HG03432 (cell line): ENCODE measurements around the gene LGR5.
"Not testable (repeated sequence)": the region's sequence is repeated elsewhere in the genome, so short reads cannot be mapped to it uniquely, and the experiment has no call there.

Experiments
- ATAC-seq: cut with Tn5 transposase; IDR thresholded peaks from one replicate; pipeline ENCODE4 v1.9.1; 2021; ENCODE audit warnings: mild to moderate bottlenecking, moderate library complexity; ENCODE audit not compliant: unreplicated experiment

Gene LGR5

DNA sequence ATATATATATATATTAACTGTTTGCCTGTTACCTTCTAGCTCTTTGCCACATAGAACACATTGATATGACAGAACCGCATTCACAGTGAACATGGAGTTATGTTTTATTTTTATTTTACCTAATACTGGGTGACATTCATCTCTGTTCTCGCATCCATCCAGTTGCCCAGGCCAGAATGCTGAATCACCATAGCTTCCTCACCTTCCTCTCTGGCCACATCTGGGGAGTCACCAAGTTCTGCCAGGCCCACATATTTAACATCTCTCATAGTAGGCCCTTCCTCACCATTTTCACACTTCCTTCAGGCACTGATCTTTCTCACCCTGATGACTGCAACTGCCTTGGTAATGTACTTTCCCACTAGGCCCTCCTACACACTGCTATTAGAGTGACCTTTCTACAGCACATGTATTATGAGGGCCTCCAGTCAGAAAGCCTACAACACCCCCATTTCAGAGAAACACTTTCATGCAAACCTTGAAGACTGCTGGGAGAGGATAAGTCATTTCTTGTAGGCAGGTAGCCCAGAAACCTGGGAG lies 106.8 kb downstream of the LGR5 start:
- no peak for ATAC-seq

DNA sequence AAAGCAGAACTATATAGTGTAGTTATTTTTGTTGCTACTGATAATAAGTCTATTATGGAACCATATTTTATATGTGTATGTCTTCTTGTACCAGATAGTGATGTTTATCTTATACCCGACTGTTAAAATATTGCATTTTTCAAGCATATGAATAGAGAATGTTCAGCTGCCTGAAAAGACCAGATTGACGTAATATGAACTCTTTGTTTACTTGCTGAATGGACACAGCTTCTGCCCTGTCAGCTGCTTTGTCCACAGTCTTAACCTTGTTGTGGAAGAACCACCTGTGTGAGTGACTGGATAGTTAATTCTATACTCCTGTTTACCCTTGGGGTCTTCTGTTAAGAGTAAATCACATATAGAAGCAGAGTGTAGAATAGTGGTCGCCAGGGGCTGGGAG lies 109.3 kb downstream of the LGR5 start:
- ATAC-seq: no peak

DNA sequence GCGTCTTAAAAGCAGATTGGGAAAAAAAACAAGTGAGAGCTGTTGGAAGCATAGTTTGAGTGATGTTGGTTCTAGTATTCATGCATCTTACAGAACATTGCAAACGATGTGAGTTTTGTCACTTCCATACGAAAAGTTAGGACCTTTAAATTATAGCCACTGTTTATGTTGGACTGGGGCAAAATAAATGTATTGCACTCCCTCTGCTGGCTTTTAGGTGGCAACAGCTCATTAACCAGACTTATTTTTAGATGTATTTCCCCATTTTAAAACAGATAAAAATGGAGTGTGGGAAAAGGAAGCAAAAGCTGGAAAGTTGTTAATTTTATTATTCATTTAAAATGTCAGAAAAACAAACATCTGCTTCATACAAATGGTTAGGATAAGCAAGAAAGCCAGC lies 111.9 kb downstream of the LGR5 start:
- no peak for ATAC-seq

DNA sequence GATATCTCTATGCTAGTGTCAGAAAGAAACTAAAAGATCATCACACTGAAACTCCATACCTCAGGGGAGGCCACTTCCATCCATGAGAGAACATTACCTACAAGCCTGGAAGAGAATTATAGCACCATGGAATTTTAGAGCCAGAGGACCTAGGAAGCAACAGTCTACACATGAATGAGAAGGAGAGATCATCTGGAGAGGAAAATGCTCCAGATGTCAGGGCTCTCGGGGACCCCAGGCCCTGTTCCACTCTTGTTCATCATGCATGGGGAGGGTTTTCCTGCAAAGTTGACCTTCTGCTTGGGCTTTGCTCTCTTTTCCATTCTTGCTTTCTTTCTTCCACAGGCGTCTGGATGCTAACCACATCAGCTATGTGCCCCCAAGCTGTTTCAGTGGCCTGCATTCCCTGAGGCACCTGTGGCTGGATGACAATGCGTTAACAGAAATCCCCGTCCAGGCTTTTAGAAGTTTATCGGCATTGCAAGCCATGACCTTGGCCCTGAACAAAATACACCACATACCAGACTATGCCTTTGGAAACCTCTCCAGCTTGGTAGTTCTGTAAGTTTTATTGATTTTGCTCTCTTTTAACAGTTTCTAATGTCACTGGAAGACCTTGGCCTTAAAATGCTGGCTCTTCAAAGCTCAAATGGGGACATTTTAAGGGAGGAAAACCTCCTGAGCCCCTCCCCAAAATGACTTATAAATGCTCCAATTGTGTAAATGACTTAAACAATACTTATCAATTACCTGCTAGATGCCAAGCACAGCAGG lies 113.3 kb downstream of the LGR5 start:
- no peak for ATAC-seq

DNA sequence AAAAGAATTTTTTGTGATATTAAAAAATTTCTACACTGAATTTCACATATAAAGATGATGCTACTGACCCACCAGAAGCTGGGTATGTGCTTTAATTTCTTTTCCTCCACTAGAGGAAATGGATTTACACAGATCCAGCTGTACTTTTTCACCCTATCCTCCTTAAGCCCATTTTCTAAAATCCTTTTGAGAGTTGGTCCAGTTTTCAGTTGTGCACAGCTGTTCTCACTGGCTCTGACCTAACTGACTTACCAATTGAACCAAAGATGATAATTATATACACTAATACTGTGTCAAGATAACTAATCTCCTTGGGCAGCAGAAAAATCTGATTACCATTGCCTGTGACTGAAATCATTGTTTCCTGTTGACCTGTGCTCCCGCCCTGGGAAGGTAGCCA lies 115.6 kb downstream of the LGR5 start:
- ATAC-seq: no peak

DNA sequence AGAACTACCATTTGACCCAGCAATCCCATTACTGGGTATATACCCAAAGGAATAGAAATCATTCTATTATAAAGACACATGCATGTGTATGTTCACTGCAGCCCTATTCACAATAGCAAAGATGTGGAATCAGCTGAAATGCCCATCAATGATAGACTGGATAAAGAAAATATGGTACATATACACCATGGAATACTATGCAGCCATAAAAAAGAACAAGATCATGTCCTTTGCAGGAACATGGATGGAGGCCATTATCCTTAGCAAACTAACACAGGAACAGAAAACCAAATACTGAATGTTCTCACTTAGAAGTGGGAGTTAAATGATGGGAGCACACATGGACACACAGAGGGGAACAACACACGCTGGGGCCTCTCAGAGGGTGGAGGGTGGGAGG lies 116.2 kb downstream of the LGR5 start:
- ATAC-seq: not testable (repeated sequence)

DNA sequence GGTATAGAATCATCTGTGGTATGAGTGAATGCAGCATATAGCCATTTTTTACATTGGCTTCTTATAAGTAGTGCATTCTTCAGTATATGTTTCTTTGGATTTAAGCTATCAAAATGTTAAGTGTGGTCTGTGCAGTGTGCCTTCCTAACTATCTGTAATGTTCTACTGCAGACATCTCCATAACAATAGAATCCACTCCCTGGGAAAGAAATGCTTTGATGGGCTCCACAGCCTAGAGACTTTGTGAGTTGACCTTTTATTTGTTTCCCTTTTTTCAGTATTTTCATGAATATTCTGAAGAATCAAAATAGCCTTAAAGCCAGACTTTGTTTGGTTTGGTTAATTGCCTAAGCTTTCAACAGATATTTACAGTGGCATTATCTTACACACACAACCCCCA lies 116.8 kb downstream of the LGR5 start:
- no peak for ATAC-seq

DNA sequence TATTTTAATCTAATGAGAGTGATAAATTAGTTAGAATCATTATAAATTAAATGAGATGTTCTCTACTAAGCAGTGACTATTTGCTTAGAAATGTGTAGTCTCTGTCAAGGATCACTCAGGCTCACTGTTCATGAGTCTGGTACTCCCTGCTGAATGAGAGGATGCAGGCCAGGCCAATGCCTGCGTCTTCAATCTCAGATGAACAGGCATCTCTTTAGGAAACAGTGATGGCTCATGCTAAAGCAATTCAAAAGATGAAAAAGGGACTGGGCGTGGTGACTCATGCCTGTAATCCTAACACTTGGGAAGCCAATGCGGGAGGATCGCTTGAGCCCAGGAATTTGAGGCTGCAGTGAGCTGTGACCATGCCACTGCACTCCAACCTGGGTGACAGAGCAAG lies 117.3 kb downstream of the LGR5 start:
- ATAC-seq: no peak

DNA sequence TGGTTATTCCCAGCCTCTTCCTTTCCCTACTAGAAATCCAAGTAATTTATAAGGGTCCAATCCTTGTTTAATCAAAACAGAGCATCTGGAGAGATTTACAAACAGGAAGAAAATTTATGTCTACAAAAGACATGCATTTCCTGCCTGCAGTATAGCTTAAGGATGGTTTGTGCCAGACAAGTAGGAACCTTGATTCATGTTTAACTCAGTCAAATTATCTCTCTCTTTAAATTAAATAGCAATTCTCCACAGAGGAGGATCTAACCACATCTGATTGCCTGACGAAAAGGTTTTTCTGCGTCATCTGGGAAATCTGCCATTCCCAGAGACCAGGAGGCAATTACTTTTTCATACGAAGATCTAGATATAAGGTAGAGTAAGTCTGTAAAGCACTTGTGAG lies 118.8 kb downstream of the LGR5 start:
- no peak for ATAC-seq

DNA sequence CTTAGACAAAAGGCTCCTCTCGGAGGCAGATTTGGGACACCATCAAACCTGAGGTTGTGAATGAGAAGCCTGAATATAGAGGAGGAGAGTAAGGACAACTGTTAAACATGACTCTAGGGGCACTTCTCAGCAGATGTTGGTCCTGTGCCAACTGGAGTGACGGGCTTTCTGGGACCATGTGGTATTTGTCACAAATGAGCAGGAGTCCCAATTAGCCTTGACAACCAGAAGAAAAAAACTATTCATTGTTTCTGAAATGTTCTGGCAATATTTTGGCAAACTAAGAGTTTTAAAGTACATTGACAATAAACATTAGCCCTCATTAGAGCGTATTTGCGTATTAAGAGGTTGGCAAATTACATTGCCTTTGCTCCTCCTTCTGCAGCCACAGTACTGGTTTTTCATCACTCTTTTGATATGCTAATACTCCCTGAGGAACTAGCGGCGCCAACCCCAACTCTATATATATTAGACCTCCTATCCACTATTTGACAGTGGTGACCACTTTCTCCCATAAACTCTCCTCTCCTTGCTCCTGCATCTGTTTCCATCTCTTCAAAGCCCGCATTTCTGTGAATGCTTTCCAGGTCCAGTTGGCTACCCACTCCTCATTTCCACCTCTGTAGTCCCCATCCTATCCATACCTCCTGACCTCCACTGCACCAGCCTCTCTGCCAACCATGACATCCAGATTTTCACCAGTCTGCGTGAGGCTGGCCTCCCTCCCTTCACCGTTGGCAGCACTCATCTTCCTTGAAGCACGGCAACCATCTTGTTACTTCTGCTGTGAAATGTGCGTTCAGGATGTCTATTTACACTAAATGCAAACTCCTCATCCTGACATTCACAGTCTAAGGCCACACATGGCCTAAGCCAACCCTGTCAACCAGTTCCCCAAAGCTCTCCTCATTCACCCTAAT lies 123.3 kb downstream of the LGR5 start:
- no peak for ATAC-seq

DNA sequence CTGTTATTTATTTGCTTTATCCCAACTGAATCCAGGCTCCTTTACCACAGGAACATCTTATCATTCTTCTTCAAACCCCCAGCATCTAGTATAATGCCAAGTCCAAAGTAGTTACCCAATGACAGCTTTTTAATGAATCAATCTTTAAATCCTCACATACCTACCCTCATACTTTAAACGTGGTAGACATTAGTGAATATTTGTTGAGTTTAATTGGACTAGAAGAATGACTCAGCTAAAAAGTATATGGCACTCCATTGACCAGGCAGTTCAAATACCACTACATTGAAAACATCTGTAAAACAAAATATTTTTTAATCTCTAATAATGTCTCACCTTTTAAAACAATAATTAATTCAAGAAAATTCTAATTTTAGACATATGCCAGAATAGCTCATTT lies 125.9 kb downstream of the LGR5 start:
- no peak for ATAC-seq

DNA sequence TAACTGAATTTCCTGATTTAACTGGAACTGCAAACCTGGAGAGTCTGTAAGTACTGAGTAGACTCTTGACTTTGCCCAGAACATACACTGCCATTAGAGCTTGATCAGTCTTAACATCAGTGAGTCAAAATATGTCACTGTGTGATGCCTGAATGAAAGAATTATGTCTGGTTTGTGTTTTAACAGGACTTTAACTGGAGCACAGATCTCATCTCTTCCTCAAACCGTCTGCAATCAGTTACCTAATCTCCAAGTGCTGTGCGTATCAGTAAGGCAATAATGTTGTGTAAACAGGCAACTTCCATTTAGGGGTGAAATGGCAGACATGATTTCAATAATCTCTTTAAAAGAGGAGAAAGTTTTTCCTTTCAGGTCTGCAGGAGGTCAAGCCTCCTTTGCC lies 127.1 kb downstream of the LGR5 start:
- no peak for ATAC-seq

DNA sequence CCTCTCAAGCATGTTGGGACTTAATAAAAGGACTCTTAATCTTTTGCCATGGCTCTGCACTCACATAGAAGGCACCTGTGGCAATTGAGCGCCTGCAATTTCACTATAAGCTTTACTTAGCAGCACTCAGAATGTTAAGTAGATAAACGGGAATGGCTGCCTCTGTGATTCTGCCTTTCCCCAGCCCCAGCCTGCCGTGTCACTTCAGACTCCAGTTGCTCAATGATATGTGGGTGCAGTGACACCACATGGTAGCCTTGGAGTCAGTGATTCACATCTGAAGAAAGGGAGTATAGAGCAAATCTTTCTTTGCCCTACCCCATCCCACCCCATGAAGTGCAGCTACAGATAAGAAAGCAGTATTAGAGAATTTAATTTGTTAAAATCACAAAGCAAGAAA lies 127.9 kb downstream of the LGR5 start:
- no peak for ATAC-seq

DNA sequence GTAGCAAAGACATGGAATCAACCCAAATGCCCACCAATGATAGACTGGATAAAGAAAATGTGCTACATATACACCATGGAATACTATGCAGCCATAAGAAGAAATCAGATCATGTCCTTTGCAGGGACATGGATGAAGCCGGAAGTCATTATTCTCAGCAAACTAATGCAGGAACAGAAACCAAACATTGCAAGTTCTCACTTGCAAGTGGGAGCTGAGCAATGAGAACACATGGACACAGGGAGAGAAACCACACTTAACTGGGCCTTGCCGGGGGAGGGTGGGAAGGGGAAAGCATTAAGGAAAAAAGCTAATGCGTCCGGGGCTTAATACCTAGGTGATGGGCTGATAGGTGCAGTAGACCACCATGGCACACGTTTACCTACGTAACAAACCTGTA lies 130.3 kb downstream of the LGR5 start:
- not testable (repeated sequence) for ATAC-seq

DNA sequence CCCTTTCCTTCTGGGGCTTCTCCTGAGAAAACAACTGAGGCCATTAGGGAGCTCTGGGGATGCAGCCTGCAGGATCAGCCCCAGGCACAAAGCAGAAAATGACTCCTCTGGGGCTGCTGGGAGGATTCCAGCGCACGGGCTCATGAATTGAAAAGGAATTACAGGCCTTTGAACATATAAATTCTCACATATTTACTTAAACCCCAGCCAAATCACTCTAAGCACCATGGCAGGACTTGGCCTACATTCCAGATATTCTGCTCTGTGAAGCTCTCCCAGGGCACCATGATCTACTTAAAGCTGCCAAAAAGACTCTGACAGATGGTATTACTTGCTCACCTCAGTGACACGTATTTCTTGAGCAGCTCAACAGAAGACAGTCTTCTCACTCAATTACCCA lies 136.9 kb downstream of the LGR5 start:
- no peak for ATAC-seq

DNA sequence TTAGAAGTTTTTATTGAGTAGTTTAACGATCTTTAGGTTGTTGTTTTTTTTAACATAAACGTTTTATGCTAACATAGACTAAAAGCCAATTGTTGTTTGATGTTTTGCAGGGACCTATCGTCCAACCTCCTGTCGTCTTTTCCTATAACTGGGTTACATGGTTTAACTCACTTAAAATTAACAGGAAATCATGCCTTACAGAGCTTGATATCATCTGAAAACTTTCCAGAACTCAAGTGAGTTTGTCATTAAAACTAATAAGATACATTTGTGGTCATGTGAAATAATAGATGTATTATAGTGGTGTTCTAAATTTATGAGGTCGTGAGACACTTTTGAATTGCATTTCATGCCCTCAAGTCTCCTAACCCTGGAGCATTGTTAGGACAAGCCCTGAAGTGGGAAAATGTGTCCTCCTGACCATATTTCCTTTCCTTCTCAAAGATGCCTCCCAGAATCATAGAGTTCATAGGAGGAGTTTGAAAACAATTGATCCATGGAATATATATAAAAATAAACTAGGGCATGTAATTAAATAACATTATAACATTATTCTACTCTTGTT lies 139.2 kb downstream of the LGR5 start:
- no peak for ATAC-seq

DNA sequence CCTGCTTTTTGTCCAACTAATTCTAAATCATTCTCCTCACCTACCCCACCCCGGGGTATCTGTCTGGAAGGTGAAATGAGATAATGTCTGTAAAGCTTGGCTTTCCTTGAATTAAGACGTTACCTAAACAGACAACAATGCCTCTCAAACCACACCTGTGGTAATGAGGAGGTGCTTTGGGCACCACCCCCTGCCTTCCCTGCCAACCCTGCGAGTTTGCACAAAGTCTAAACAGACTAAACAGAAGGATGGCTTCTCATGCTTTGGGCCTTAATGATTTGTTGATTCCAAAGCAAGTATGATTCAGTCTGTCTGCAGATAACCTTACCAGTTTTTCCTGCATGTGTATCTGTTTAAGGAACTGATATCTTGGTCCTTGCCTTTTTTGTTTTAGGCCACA lies 141.6 kb downstream of the LGR5 start:
- no peak for ATAC-seq

DNA sequence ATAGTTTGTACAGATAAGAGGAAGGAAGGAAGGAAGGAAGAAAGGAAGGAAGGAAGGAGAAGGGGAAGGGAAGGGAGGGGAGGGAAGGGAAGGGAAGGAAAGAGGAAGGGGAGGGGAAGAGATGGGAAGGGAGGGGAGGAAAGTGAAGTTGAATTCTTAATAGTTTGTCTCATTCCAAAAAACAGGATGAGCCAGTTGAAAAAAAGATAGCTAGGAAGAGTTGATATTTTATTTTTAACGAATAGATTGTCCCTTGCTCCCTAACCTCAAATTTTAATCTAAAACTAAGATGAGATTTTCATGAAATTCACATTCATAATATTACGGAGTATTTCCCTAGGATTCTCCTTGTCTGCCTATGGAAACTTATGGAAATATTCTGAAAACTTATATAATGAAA lies 143.3 kb downstream of the LGR5 start:
- ATAC-seq: no peak

DNA sequence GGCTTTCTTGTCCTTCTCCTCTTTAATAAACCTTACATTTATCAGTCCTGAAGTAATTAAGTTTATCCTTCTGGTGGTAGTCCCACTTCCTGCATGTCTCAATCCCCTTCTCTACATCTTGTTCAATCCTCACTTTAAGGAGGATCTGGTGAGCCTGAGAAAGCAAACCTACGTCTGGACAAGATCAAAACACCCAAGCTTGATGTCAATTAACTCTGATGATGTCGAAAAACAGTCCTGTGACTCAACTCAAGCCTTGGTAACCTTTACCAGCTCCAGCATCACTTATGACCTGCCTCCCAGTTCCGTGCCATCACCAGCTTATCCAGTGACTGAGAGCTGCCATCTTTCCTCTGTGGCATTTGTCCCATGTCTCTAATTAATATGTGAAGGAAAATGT lies 144.8 kb downstream of the LGR5 start:
- no peak for ATAC-seq

DNA sequence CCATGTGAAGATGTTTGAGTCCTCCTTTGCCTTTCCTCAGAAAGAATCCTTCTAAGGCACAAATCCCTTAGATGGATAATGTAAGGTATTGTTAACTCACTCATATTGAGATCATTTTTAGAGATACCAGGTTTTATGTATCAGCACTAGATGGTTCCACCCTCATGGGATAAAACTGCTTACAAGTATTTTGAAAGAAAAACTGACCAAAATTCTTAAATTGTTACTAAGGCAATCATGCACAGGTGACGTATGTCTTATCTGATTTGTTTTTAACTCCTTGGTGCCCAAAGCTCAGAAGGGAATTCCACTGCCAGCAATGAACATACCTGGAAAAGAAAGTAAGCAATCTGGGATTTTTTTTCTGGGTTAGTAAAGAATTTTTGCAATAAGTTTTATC lies 145.6 kb downstream of the LGR5 start:
- ATAC-seq: no peak

DNA sequence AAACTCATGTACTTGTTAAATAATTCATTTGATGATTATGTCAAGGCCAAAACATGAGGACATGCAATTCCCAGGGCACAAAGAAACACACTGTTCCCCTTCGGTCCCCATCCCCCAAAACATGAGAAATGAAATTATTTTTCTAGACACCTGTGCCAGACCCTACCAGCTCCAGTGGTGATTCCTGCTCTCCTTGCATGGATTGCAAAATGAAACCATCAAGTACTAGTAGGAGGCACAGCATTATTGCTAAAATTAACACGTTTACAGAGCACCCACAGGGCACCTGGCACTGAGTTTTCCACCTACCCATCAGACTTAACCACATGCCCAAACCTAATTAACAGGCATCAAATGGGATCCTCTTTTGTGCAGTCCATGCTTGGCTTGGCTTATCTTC lies 147.4 kb downstream of the LGR5 start:
- no peak for ATAC-seq

DNA sequence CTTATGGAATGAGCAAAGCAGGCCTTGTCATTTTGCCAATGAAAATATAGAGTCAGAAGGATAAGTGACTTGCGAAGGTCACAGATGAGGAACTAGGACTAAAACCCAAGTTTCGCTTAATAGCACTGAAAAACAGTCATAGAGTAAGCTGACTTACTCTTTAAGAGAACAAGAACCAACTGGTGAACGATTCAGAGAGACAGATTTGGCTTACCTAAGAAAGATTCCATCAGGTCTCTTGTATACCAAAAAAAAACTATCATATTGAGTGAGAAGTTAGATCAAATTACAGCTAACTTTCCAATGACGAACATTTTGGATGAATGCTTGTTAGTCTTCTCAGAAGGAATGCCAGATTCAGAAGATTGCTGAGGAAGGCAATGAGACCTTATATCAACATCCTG lies 149.9 kb downstream of the LGR5 start:
- ATAC-seq: no peak
